Caco-2 (cell line): ENCODE measurements around the gene CTSH. TPM values are rescaled to one million over a fixed set of nuclear protein-coding genes. Genes with fewer than 3 reads are reported as not detected.

Experiments
- BruUV-seq: library from RNA; stranded (reverse); fragments of 400-500 nt; replicated peaks from 2 replicates; lab custom pipeline; 2021; lab: Mats Ljungman, UMichigan
- CTCF ChIA-PET: fragments of 300-600 bp; sonication (Branson Sonifier 250); formaldehyde crosslinking; loops from one replicate; lab custom pipeline; 2022; ENCODE audit warnings: antibody characterized with exemption; lab: Charles Lee
- POLR2A ChIA-PET: fragments of 300-600 bp; sonication (Branson Sonifier 250); formaldehyde crosslinking; loops from one replicate; lab custom pipeline; 2022; ENCODE audit warnings: antibody characterized with exemption; lab: Charles Lee
- DNase-seq, 2 experiments: peaks; one replicate each; pipeline versions ENCODE4 v3.0.0 to v3.0.0-alpha.2; 2020 to 2022
- H3K27me3 ChIP-seq: replicated peaks from 2 replicates; pipeline ENCODE4 v1.6.0; 2011; ENCODE audit warnings: low read length; ENCODE audit not compliant: control insufficient read depth, insufficient read depth
- H3K36me3 ChIP-seq: 2 replicates; pipeline ENCODE4 v1.5.1; 2011; ENCODE audit warnings: low read length; ENCODE audit not compliant: control insufficient read depth, insufficient read depth
- H3K4me1 ChIP-seq: fragments of 250-450 bp; sonication (Bioruptor Pico); 2 replicates; pipeline ENCODE4 v1.5.1; 2020; ENCODE audit warnings: mild to moderate bottlenecking
- H3K4me3 ChIP-seq: 2 replicates; pipeline ENCODE4 v1.5.1; 2011; ENCODE audit warnings: low read depth, mild to moderate bottlenecking, control low read depth, low read length
- H3K9me3 ChIP-seq: fragments of 250-450 bp; sonication (Bioruptor Pico); 2 replicates; pipeline ENCODE4 v1.5.1; 2020; ENCODE audit warnings: mild to moderate bottlenecking, moderate library complexity
- H3K27ac Mint-ChIP-seq: one replicate; pipeline ENCODE4 v1.8.0; 2022; ENCODE audit warnings: mixed read lengths; ENCODE audit not compliant: unreplicated experiment
- H3K27me3 Mint-ChIP-seq: one replicate; pipeline ENCODE4 v1.8.0; 2022; ENCODE audit warnings: mixed read lengths; ENCODE audit not compliant: insufficient read depth, unreplicated experiment
- H3K36me3 Mint-ChIP-seq: one replicate; pipeline ENCODE4 v1.8.0; 2022; ENCODE audit warnings: mild to moderate bottlenecking, mixed read lengths; ENCODE audit not compliant: insufficient read depth, unreplicated experiment
- H3K4me1 Mint-ChIP-seq: one replicate; pipeline ENCODE4 v1.8.0; 2022; ENCODE audit warnings: low read depth, mixed read lengths; ENCODE audit not compliant: unreplicated experiment
- H3K4me3 Mint-ChIP-seq: one replicate; pipeline ENCODE4 v1.8.0; 2022; ENCODE audit warnings: mild to moderate bottlenecking, moderate library complexity, mixed read lengths; ENCODE audit not compliant: unreplicated experiment
- H3K9me3 Mint-ChIP-seq: one replicate; pipeline ENCODE4 v1.8.0; 2022; ENCODE audit warnings: mixed read lengths; ENCODE audit not compliant: unreplicated experiment
- intact Hi-C: fragments of 100-400 bp; cut with micrococcal nuclease; formaldehyde crosslinking; loops from one replicate; pipeline ENCODE4 v1.10.0; 2022; ENCODE audit not compliant: unreplicated experiment
- total RNA-seq: library from RNA; stranded (reverse); gene quantifications from 2 replicates; pipeline ENCODE4 v1.2.3, GENCODE V29; 2022
- TF ChIP-seq, protein P1 (sequence below), 2 experiments: fragments of 200-600 bp in 1 of 2; IDR thresholded peaks; 1 replicate in 1 of 2; 2 replicates in 1 of 2; pipeline versions ENCODE4 v1.5.1 to v1.8.0; 2011 to 2022; ENCODE audit warnings: antibody characterized with exemption in 1 of 2, control low read depth in 1 of 2, inconsistent platforms in 1 of 2, low read depth in 1 of 2, low read length in 1 of 2, mild to moderate bottlenecking in 1 of 2, moderate library complexity in 1 of 2; ENCODE audit not compliant: insufficient read depth in 1 of 2, severe bottlenecking in 1 of 2, unreplicated experiment in 1 of 2

The CTSH gene
- total RNA-seq, 1 experiment from 2014 or later = 183 TPM

DNA sequence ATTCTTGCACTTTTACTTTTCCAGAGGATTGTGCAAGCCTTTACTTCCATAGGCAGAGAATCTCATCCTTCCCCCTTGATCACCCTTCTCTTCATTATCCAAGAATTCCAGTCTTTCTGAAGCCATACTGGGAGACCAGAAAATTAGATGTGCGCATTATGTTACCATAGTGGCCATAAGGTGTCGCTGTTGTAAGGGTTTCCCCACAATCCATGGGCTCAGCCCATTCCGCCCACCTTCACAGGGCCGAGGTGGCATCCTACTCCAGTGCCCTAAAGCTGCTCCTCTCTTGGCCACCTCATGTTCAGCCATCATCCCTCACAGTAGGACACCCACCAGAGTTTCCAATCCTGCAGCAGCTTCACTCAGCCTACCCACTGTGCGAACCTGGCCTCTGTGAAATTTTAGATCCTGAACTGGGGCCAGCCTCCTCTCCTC is 35.0 kb downstream of the CTSH start:
- no TSS peak for BruUV-seq
- DNase-seq = peak in 1 of 2 experiments; percentile 63
- no peaks in the 10 kb centered on the region for H3K9me3 ChIP-seq
- CTCF ChIA-PET = interaction anchor here (4.6 kb wide), 1 partner anchor 70 kb away, joined by 34 read pairs; no protein-coding TSS in a partner anchor
- no peak overlapping the region for H3K4me3 ChIP-seq
- H3K27me3 Mint-ChIP-seq = no peaks in the 10 kb centered on the region
- H3K36me3 Mint-ChIP-seq = peaks cover 76% of the 10 kb centered on the region
- no peaks in the 10 kb centered on the region for H3K4me1 ChIP-seq
- intact Hi-C loops = loop anchor here (1.0 to 5.0 kb wide), 2 partner anchors 69 to 277 kb away; no protein-coding TSS in a partner anchor
- TF ChIP-seq, protein P1, sequence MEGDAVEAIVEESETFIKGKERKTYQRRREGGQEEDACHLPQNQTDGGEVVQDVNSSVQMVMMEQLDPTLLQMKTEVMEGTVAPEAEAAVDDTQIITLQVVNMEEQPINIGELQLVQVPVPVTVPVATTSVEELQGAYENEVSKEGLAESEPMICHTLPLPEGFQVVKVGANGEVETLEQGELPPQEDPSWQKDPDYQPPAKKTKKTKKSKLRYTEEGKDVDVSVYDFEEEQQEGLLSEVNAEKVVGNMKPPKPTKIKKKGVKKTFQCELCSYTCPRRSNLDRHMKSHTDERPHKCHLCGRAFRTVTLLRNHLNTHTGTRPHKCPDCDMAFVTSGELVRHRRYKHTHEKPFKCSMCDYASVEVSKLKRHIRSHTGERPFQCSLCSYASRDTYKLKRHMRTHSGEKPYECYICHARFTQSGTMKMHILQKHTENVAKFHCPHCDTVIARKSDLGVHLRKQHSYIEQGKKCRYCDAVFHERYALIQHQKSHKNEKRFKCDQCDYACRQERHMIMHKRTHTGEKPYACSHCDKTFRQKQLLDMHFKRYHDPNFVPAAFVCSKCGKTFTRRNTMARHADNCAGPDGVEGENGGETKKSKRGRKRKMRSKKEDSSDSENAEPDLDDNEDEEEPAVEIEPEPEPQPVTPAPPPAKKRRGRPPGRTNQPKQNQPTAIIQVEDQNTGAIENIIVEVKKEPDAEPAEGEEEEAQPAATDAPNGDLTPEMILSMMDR (IDR thresholded peaks at IDR 0.05; ENCODE audit: insufficient read depth in 1 of 2, low read depth in 1 of 2, low read length in 1 of 2, severe bottlenecking in 1 of 2, unreplicated experiment in 1 of 2) = peak; percentile 52 to 68
- POLR2A ChIA-PET = no interaction called here
- no peak overlapping the region for H3K27ac Mint-ChIP-seq
- no peaks in the 10 kb centered on the region for H3K27me3 ChIP-seq
- peaks cover 4% of the 10 kb centered on the region for H3K36me3 ChIP-seq
- no peaks in the 10 kb centered on the region for H3K9me3 Mint-ChIP-seq
- no peaks in the 10 kb centered on the region for H3K4me1 Mint-ChIP-seq
- H3K4me3 Mint-ChIP-seq = no peak overlapping the region

GRCh38 chr15:78909160-78909695 is 35.6 kb downstream of the CTSH start:
- peak overlapping the region; percentile 12 for H3K4me3 Mint-ChIP-seq
- H3K4me1 Mint-ChIP-seq = no peaks in the 10 kb centered on the region
- POLR2A ChIA-PET = interaction anchor here (0.5 kb wide), 1 partner anchor 19 kb away, joined by 4 read pairs; no protein-coding TSS in a partner anchor
- TF ChIP-seq, protein P1 (IDR thresholded peaks at IDR 0.05; ENCODE audit: insufficient read depth in 1 of 2, low read depth in 1 of 2, low read length in 1 of 2, severe bottlenecking in 1 of 2, unreplicated experiment in 1 of 2) = no peak
- no peak overlapping the region for H3K27ac Mint-ChIP-seq
- no peaks in the 10 kb centered on the region for H3K4me1 ChIP-seq
- H3K36me3 ChIP-seq = peaks cover 4% of the 10 kb centered on the region
- DNase-seq = no peak
- no peaks in the 10 kb centered on the region for H3K9me3 ChIP-seq
- peaks cover 82% of the 10 kb centered on the region for H3K36me3 Mint-ChIP-seq
- no peak overlapping the region for H3K4me3 ChIP-seq
- intact Hi-C loops = no loop called here
- BruUV-seq = no TSS peak
- no peaks in the 10 kb centered on the region for H3K27me3 Mint-ChIP-seq
- H3K27me3 ChIP-seq = no peaks in the 10 kb centered on the region
- H3K9me3 Mint-ChIP-seq = no peaks in the 10 kb centered on the region
- CTCF ChIA-PET = interaction anchor here (0.8 to 4.6 kb wide), 2 partner anchors 70 to 77 kb away, joined by 3 to 34 read pairs; no protein-coding TSS in a partner anchor

GRCh38 chr15:78907577-78907976 is 37.3 kb downstream of the CTSH start:
- H3K9me3 ChIP-seq = no peaks in the 10 kb centered on the region
- H3K36me3 ChIP-seq = peaks cover 4% of the 10 kb centered on the region
- no peaks in the 10 kb centered on the region for H3K27me3 ChIP-seq
- no TSS peak for BruUV-seq
- DNase-seq = peak in 1 of 2 experiments; percentile 35
- no peak overlapping the region for H3K4me3 ChIP-seq
- ChIA-PET POLR2A (no interaction called here), CTCF (interaction anchor here (0.5 to 4.6 kb wide), 6 partner anchors 37 to 522 kb away, joined by 3 to 34 read pairs (median 4); partner anchors contain the start of gene CTSH)
- intact Hi-C loops = no loop called here
- no peaks in the 10 kb centered on the region for H3K4me1 Mint-ChIP-seq
- no peak overlapping the region for H3K4me3 Mint-ChIP-seq
- H3K27ac Mint-ChIP-seq = no peak overlapping the region
- H3K4me1 ChIP-seq = no peaks in the 10 kb centered on the region
- TF ChIP-seq, protein P1 (IDR thresholded peaks at IDR 0.05; ENCODE audit: insufficient read depth in 1 of 2, low read depth in 1 of 2, low read length in 1 of 2, severe bottlenecking in 1 of 2, unreplicated experiment in 1 of 2) = peak in 1 of 2 experiments; percentile 24
- no peaks in the 10 kb centered on the region for H3K9me3 Mint-ChIP-seq
- H3K27me3 Mint-ChIP-seq = no peaks in the 10 kb centered on the region
- H3K36me3 Mint-ChIP-seq = peaks cover 93% of the 10 kb centered on the region
